Fibroblast of lung (primary cell): ENCODE measurements around the gene TBC1D19. TPM values are rescaled to one million over a fixed set of nuclear protein-coding genes. Genes with fewer than 3 reads are reported as not detected.

ENCODE experiments used
- DNase-seq, 2 donors: peaks; one replicate each; pipeline versions ENCODE4 v3.0.0 to v3.0.0-alpha.2; 2010; ENCODE audit warnings: low read depth in 2 of 2
- H2AFZ ChIP-seq: 2 replicates; pipeline ENCODE4 v1.5.1; 2012; ENCODE audit warnings: low read length, control low read depth, inconsistent platforms
- H3K27ac ChIP-seq: 2 replicates; pipeline ENCODE4 v1.5.1; 2011; ENCODE audit warnings: low read length, control low read depth; ENCODE audit not compliant: insufficient read depth
- H3K27me3 ChIP-seq: 2 replicates; pipeline ENCODE4 v1.5.1; 2011; ENCODE audit warnings: mild to moderate bottlenecking, low read length; ENCODE audit not compliant: control insufficient read depth, insufficient read depth
- H3K36me3 ChIP-seq: 2 replicates; pipeline ENCODE4 v1.5.1; 2011; ENCODE audit warnings: low read length; ENCODE audit not compliant: control insufficient read depth, insufficient read depth
- H3K4me1 ChIP-seq: 2 replicates; pipeline ENCODE4 v1.5.1; 2011; ENCODE audit warnings: low read length; ENCODE audit not compliant: control insufficient read depth, insufficient read depth; ENCODE audit errors: extremely low read depth
- H3K4me2 ChIP-seq: 2 replicates; pipeline ENCODE4 v1.5.1; 2011; ENCODE audit warnings: low read length, control low read depth; ENCODE audit not compliant: insufficient read depth; ENCODE audit errors: extremely low read depth
- H3K4me3 ChIP-seq, 4 experiments: fragments of 200-600 bp in 1 of 4; sonication (generic) in 1 of 4; replicated peaks in 1 of 4; 2 replicates each; pipeline ENCODE4 v1.5.1; 2011 to 2016; ENCODE audit warnings: low read length in 4 of 4, low read depth in 3 of 4, mild to moderate bottlenecking in 3 of 4, control low read depth in 2 of 4, inconsistent platforms in 1 of 4, mixed read lengths in 1 of 4; ENCODE audit not compliant: insufficient read depth in 1 of 4; ENCODE audit errors: control extremely low read depth in 1 of 4
- H3K79me2 ChIP-seq: 2 replicates; pipeline ENCODE4 v1.5.1; 2012; ENCODE audit warnings: mild to moderate bottlenecking, low read length, inconsistent platforms; ENCODE audit not compliant: control insufficient read depth, insufficient read depth
- H3K9ac ChIP-seq: 2 replicates; pipeline ENCODE4 v1.5.1; 2011; ENCODE audit warnings: mild to moderate bottlenecking, low read length, control low read depth; ENCODE audit not compliant: insufficient read depth
- H3K9me3 ChIP-seq: 2 replicates; pipeline ENCODE4 v1.5.1; 2012; ENCODE audit warnings: low read depth, low read length; ENCODE audit not compliant: control insufficient read depth, insufficient read depth
- H4K20me1 ChIP-seq: 2 replicates; pipeline ENCODE4 v1.5.1; 2011; ENCODE audit warnings: low read length; ENCODE audit not compliant: control insufficient read depth, insufficient read depth; ENCODE audit errors: extremely low read depth
- CTCF ChIP-seq, 2 donors: IDR thresholded peaks in 1 of 2; conservative IDR thresholded peaks in 1 of 2; 1 replicate in 1 of 2; 2 replicates in 1 of 2; pipeline ENCODE4 v1.5.1; 2011 to 2012; ENCODE audit warnings: low read length in 2 of 2, control low read depth in 1 of 2, inconsistent platforms in 1 of 2, low read depth in 1 of 2, mild to moderate bottlenecking in 1 of 2
- EZH2 ChIP-seq: IDR thresholded peaks from 2 replicates; pipeline ENCODE4 v1.5.1; 2012; ENCODE audit warnings: low read length, control low read depth, mild to moderate bottlenecking; ENCODE audit errors: missing control alignments
- polyA plus RNA-seq, 2 donors: library from polyadenylated mRNA; depleted of rRNA in 1 of 2; stranded (reverse) in 1 of 2; unstranded in 1 of 2; fragments of >200 nt; gene quantifications; 2 replicates each; pipeline ENCODE4 v1.2.1, GENCODE V29; 2011 to 2012; ENCODE audit warnings: missing spikeins in 1 of 2
- total RNA-seq: library from RNA; depleted of rRNA; stranded (reverse); fragments of >200 nt; gene quantifications from 2 replicates; pipeline ENCODE4 v1.2.1, GENCODE V29; 2014

TBC1D19 gene
- total and polyA plus RNA-seq, 2 donors (not counting 1 experiment from before 2014, with no cell fraction given), result 38.2 to 132 TPM

- no peaks in the 10 kb centered on the region for H3K27me3 ChIP-seq
- no peaks in the 10 kb centered on the region for H3K4me1 ChIP-seq
- H3K9me3 ChIP-seq, result no peaks in the 10 kb centered on the region
- no peak overlapping the region for H3K27ac ChIP-seq
- H3K36me3 ChIP-seq, result no peaks in the 10 kb centered on the region
- no peak overlapping the region for H2AFZ ChIP-seq
- H4K20me1 ChIP-seq, result no peaks in the 10 kb centered on the region
- DNase-seq, result peak in 1 of 2 donors; percentile 18
- no peak overlapping the region for H3K4me2 ChIP-seq
- H3K9ac ChIP-seq, result no peak overlapping the region
- TF ChIP-seq CTCF (conservative IDR thresholded peaks at IDR 0.05 in 1 of 2, IDR thresholded peaks at IDR 0.05 in 1 of 2; ENCODE audit: low read depth in 1 of 2, low read length in 2 of 2) (no peak), EZH2 (no peak)
- H3K4me3 ChIP-seq, result no peak overlapping the region
- no peaks in the 10 kb centered on the region for H3K79me2 ChIP-seq
These were observed 205.3 kb downstream of the TBC1D19 start for GRCh38 chr4:26789208-26789607.

- H2AFZ ChIP-seq, result no peak overlapping the region
- no peak overlapping the region for H3K4me3 ChIP-seq
- H4K20me1 ChIP-seq, result no peaks in the 10 kb centered on the region
- H3K27ac ChIP-seq, result no peak overlapping the region
- H3K27me3 ChIP-seq, result no peaks in the 10 kb centered on the region
- no peaks in the 10 kb centered on the region for H3K79me2 ChIP-seq
- H3K9me3 ChIP-seq, result no peaks in the 10 kb centered on the region
- no peak overlapping the region for H3K4me2 ChIP-seq
- H3K9ac ChIP-seq, result no peak overlapping the region
- no peak for TF ChIP-seq EZH2
- no peak for TF ChIP-seq CTCF (conservative IDR thresholded peaks at IDR 0.05 in 1 of 2, IDR thresholded peaks at IDR 0.05 in 1 of 2; ENCODE audit: low read depth in 1 of 2, low read length in 2 of 2)
- DNase-seq, result no peak
- H3K36me3 ChIP-seq, result no peaks in the 10 kb centered on the region
- H3K4me1 ChIP-seq, result no peaks in the 10 kb centered on the region
These were observed 207.5 kb downstream of the TBC1D19 start for GRCh38 chr4:26791346-26791745.

- Histone ChIP-seq H2AFZ (no peak overlapping the region), H3K79me2 (no peaks in the 10 kb centered on the region), H3K9me3 (no peaks in the 10 kb centered on the region), H4K20me1 (no peaks in the 10 kb centered on the region), H3K36me3 (no peaks in the 10 kb centered on the region), H3K4me3 (no peak overlapping the region), H3K27ac (no peak overlapping the region), H3K4me1 (no peaks in the 10 kb centered on the region), H3K27me3 (no peaks in the 10 kb centered on the region), H3K9ac (no peak overlapping the region), H3K4me2 (no peak overlapping the region)
- no peak for DNase-seq
- TF ChIP-seq CTCF (conservative IDR thresholded peaks at IDR 0.05 in 1 of 2, IDR thresholded peaks at IDR 0.05 in 1 of 2; ENCODE audit: low read depth in 1 of 2, low read length in 2 of 2), result no peak
- TF ChIP-seq EZH2, result no peak
These were observed 208.8 kb downstream of the TBC1D19 start for GRCh38 chr4:26792639-26793038.
